HG03064 (cell line): Measurements from ENCODE around the gene ZBTB39.

Experiments
- ATAC-seq: cut with Tn5 transposase; IDR thresholded peaks from one replicate; pipeline ENCODE4 v1.9.1; 2021; ENCODE audit warnings: low read depth; ENCODE audit not compliant: unreplicated experiment

ZBTB39 gene

DNA sequence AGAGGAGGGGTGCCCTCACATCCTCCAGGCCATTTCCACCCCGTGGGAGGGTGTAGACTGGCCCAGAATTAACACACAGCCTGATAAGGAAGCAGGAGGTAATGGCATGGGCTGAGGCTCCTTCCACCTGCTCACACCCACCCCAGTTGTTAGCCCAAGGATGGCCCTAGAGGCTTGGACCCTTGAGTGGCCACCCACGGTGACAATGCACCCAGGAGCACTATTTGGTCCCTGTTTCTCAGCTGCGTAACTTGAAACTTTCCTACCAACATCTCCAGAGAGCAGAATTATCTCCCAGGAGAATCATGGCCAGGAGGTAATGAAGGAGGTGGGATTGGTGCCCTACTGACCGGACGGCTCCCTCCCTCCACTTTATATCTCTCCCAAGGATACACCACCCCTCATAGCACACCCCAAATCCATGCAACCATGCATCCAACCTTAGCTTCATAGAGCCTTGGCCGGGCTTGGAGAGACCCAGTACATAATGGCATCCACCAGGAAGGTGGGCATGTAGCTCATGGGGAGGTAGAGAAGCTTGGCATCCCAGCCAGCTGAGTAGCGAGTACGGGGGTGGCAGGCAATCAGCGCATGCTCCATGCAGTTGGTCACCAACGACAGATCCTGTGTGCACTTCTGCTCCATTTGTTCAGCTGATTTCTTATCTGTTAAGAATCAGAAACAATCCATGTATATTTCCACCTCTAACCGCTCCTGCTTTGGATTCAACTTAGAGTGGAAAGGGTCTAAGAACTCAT lies 54.6 kb downstream of the ZBTB39 start:
- ATAC-seq, result no peak

DNA sequence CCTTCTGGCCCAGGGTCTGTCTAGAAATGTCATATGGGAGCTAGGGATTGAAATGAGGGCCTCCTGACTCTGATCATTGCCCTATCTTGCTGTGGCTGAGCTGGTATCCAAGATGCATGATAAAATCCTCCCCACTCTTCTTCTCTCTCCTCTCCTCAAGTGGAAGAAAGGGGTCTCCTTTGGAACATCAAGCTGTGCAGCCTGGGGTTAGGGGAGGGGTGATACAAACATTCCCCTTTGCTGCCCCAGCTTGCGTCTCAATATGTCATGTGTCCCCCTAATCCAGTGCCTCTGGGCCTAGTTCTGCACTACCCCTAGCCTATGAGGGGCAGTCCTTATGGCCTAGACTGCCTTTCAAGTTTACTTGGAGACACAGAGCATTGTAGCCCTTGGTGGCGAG lies 57.5 kb downstream of the ZBTB39 start:
- no peak for ATAC-seq
